ENCODE measurements around the gene TMEM14B.

The TMEM14B gene

DNA sequence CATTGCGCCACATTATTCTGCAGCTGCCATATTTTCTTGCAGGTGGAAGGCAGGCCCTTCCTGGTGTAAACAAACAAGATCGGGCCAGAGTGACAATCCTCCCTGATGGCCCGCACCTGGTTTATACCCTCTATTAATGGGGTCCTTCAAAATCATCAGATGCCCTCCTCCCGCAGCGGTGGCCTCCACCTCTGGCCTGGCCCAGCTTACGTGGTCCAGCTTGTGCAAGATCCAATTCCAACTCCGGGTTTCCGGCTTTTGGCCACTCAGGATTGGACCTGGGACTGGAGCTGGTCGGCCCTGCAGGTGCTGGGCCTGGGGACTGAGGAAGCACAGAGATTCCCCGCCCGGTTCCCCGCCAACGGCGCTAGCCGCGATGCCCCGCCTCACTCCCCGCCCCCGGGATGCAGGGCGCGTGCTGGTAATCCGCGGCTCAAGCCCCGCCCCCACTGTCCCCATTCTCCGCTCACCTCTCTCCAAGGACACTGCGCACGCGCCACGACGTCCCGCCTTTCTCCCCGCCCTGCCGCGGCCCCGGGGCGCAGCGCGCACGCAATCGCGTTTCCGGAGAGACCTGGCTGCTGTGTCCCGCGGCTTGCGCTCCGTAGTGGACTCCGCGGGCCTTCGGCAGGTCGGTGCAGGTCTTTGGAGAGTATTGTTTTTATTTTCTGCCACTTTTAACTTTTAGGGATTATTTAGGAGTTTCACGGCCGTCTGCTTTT, at the start of gene TMEM14B:
TSS of gene TMEM14B (plus strand) at position 555 of the 722 bp plus-strand sequence. CDS start 1,441 bp downstream, outside the sequence.
- H3K4me3 ChIP-seq (ENCODE audit: low read depth, low read length): peak within 1 kb of the TSS; percentile 98
- DNase-seq (ENCODE audit: low read depth): peak; percentile 98
- TF ChIP-seq MYC (IDR thresholded peaks at IDR 0.05; ENCODE audit: low read depth, low read length): peak; percentile 82; the same call in 1 of the 2 replicates
- TF ChIP-seq, protein P1, sequence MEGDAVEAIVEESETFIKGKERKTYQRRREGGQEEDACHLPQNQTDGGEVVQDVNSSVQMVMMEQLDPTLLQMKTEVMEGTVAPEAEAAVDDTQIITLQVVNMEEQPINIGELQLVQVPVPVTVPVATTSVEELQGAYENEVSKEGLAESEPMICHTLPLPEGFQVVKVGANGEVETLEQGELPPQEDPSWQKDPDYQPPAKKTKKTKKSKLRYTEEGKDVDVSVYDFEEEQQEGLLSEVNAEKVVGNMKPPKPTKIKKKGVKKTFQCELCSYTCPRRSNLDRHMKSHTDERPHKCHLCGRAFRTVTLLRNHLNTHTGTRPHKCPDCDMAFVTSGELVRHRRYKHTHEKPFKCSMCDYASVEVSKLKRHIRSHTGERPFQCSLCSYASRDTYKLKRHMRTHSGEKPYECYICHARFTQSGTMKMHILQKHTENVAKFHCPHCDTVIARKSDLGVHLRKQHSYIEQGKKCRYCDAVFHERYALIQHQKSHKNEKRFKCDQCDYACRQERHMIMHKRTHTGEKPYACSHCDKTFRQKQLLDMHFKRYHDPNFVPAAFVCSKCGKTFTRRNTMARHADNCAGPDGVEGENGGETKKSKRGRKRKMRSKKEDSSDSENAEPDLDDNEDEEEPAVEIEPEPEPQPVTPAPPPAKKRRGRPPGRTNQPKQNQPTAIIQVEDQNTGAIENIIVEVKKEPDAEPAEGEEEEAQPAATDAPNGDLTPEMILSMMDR (IDR thresholded peaks at IDR 0.05; ENCODE audit: low read depth, low read length): no peak
- TF ChIP-seq, protein P2, sequence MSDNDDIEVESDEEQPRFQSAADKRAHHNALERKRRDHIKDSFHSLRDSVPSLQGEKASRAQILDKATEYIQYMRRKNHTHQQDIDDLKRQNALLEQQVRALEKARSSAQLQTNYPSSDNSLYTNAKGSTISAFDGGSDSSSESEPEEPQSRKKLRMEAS (IDR thresholded peaks at IDR 0.05; ENCODE audit: low read depth, low read length): peak; percentile 80
- TF ChIP-seq POLR2A (IDR thresholded peaks at IDR 0.05; ENCODE audit: extremely low read depth, insufficient read length): peak; percentile 76

DNA sequence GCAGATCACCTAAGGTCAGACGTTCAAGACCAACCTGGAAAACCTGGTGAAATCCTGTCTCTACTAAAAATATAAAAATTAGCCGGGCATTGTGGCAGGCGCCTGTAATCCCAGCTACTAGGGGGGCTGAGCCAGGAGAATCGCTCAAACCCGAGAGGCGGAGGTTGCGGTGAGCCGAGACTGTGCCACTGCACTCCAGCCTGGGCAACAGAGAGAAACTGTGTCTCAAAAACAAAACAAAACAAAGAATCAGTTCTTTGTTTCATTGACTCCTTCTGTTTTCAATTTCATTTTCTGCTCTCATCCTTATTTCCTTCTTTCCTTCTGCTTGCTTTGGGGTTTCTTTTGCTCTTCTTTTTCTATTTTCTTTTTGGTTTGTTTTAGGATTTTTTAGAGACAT, 33.6 kb upstream of the TMEM14B start:
- TF ChIP-seq, protein P2 (IDR thresholded peaks at IDR 0.05; ENCODE audit: low read depth, low read length): no peak
- TF ChIP-seq MYC (IDR thresholded peaks at IDR 0.05; ENCODE audit: low read depth, low read length): no peak
- TF ChIP-seq, protein P1 (IDR thresholded peaks at IDR 0.05; ENCODE audit: low read depth, low read length): no peak
- TF ChIP-seq POLR2A (IDR thresholded peaks at IDR 0.05; ENCODE audit: extremely low read depth, insufficient read length): no peak
- no peak overlapping the region for H3K4me3 ChIP-seq (ENCODE audit: low read depth, low read length)
- DNase-seq (ENCODE audit: low read depth): no peak

DNA sequence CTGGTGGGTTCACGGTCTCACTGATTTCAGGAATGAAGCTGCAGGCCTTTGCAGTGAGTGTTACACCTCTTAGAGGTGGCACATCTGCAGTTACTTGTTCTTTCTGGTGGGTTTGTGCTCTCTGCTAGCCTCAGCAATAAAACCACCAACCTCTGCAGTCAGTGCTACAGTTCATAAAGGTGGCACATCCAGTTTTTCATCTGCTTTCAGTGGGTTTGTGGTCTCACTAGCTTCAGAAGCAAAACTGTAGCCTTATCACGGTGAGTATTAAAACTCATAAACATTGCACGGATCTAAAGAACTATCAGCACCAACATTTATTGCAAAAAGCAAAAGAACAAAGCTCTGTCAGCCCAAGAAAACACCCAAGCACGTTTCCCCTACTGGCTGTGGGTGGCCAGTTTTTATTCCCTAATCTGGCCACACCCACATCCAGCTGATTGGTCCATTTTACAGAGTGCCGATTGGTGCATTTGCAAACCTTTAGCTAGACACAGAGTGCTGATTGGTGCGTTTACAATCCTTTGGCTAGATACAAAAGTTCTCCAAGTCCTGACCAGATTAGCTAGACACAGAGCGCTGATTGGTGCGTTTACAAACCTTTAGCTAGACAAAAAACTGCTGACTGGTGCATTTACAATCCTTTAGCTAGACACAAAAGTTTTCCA, 28.2 kb upstream of the TMEM14B start:
- peak overlapping the region; percentile 70 for H3K4me3 ChIP-seq (ENCODE audit: low read depth, low read length)
- TF ChIP-seq POLR2A (IDR thresholded peaks at IDR 0.05; ENCODE audit: extremely low read depth, insufficient read length) (no peak), MYC (IDR thresholded peaks at IDR 0.05; ENCODE audit: low read depth, low read length) (no peak)
- TF ChIP-seq, protein P2 (IDR thresholded peaks at IDR 0.05; ENCODE audit: low read depth, low read length): no peak
- TF ChIP-seq, protein P1 (IDR thresholded peaks at IDR 0.05; ENCODE audit: low read depth, low read length): no peak
- peak; percentile 56 for DNase-seq (ENCODE audit: low read depth)

DNA sequence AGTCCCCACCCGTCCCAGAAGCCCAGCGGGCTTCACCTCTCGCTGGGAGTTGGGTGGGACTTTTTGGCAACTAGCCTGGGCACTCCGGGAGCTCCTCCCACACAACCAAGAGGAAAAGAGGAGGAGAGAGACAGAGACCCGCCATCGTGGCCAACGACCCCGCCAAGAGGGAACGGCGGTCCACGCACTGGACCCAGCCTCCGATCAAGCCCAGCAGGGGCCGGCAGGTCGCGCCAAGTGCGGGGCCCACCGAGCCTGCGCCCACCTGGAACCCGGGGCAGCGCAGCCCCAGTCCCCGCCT, 27.7 kb upstream of the TMEM14B start:
- no peak for DNase-seq (ENCODE audit: low read depth)
- H3K4me3 ChIP-seq (ENCODE audit: low read depth, low read length): peak overlapping the region; percentile 70
- TF ChIP-seq, protein P2 (IDR thresholded peaks at IDR 0.05; ENCODE audit: low read depth, low read length): no peak
- TF ChIP-seq, protein P1 (IDR thresholded peaks at IDR 0.05; ENCODE audit: low read depth, low read length): no peak
- TF ChIP-seq POLR2A (IDR thresholded peaks at IDR 0.05; ENCODE audit: extremely low read depth, insufficient read length) (no peak), MYC (IDR thresholded peaks at IDR 0.05; ENCODE audit: low read depth, low read length) (no peak)

DNA sequence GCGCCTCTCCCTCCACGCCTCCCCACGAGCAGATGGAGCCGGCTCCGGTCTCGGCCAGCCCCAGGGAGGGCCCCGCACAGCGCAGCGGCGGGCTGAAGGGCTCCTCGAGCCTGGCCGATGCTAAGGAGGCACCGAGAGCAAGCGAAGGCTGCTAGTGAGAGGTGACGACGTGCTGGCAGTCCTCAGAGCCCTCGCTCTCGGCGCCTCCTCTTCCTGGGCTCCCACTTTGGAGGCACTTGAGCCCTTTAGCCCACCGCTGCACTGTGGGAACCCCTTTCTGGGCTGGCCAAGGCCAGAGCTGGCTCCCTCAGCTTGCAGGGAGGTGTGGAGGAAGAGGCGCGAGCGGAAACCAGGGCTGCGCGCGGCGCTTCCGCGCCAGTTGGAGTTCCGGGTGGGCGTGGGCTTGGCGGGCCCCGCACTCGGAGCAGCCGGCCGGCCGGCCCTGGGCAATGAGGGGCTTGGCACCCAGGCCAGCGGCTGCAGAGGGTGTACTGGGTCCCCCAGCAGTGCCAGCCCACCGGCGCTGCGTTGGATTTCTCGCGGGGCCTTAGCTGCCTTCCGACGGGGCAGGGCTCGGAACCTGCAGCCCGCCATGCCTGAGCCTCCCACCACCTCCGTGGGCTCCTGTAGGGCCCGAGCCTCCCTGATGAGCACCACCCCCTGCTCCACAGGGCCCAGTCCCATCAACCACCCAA, 27.2 kb upstream of the TMEM14B start:
- TF ChIP-seq MYC (IDR thresholded peaks at IDR 0.05; ENCODE audit: low read depth, low read length): no peak
- TF ChIP-seq POLR2A (IDR thresholded peaks at IDR 0.05; ENCODE audit: extremely low read depth, insufficient read length): no peak
- TF ChIP-seq, protein P1 (IDR thresholded peaks at IDR 0.05; ENCODE audit: low read depth, low read length): no peak
- TF ChIP-seq, protein P2 (IDR thresholded peaks at IDR 0.05; ENCODE audit: low read depth, low read length): no peak
- H3K4me3 ChIP-seq (ENCODE audit: low read depth, low read length): peak overlapping the region; percentile 70
- peak; percentile 84 for DNase-seq (ENCODE audit: low read depth)

DNA sequence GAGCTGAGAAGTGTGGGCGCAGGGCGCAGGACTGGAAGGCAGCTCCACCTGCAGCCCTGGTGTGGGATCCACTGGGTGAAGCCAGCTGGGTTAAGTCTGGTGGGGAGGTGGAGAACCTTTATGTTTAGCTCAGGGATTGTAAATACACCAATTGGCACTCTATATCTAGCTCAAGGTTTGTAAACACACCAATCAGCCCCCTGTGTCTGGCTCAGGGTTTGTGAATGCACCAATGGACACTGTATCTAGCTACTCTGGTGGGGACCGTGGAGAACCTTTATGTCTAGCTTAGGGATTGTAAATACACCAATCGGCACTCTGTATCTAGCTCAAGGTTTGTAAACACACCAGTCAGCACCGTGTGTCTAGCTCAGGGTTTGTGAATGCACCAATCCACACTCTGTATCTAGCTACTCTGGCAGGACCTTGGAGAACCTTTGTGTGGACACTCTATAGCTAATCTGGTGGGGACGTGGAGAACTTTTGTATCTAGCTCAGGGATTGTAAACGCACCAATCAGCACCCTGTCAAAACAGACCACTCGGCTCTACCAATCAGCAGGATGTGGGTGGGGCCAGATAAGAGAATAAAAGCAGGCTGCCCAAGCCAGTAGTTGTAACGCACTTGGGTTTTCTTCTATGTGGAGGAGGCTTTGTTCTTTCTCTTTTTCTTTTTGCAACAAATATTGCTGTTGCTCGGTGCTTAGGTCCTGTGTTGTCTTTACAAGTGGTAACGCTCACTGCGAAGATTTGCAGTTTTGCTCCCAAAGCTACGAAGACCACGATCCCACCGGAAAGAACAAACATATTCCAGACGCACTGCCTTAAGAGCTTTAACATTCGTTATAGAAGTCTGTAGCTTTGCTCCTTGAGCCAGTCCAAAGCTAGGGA, 26.4 kb upstream of the TMEM14B start:
- DNase-seq (ENCODE audit: low read depth): peak; percentile 66
- H3K4me3 ChIP-seq (ENCODE audit: low read depth, low read length): peak overlapping the region; percentile 70

Measured in NB4 (cell line).